Thoracic aorta (tissue), 2 donors: Measurements from ENCODE around the gene FMNL3. TPM values are rescaled to one million over a fixed set of nuclear protein-coding genes. Genes with fewer than 3 reads are reported as not detected.

ENCODE experiments used
- ATAC-seq: fragments of 150-250 bp; one replicate; pipeline ENCODE4 v1.8.0; 2017; ENCODE audit warnings: low read depth; ENCODE audit not compliant: insufficient number of reproducible peaks, low FRiP score
- DNase-seq: peaks from one replicate; pipeline ENCODE4 v3.0.0-alpha.2; 2020; ENCODE audit warnings: low spot score
- H3K27ac ChIP-seq, 2 donors: fragments of 200-600 bp; sonication (generic); 1 replicate in 1 of 2; 2 replicates in 1 of 2; pipeline ENCODE4 v1.5.1; 2016; ENCODE audit warnings: mild to moderate bottlenecking in 2 of 2, moderate library complexity in 2 of 2
- H3K27me3 ChIP-seq: fragments of 200-600 bp; sonication (generic); replicated peaks from 2 replicates; pipeline ENCODE4 v1.6.0; 2016; ENCODE audit warnings: mild to moderate bottlenecking; ENCODE audit not compliant: insufficient read depth
- H3K36me3 ChIP-seq: fragments of 200-600 bp; sonication (generic); one replicate; pipeline ENCODE4 v1.5.1; 2016
- H3K4me1 ChIP-seq, 2 donors: fragments of 200-600 bp; sonication (generic); 1 replicate in 1 of 2; 2 replicates in 1 of 2; pipeline versions ENCODE4 v1.5.1 to v1.6.0; 2016; ENCODE audit warnings: low read depth in 2 of 2, mild to moderate bottlenecking in 1 of 2; ENCODE audit not compliant: control insufficient read depth in 1 of 2
- H3K4me3 ChIP-seq: fragments of 200-600 bp; sonication (generic); 2 replicates; pipeline ENCODE4 v1.5.1; 2016; ENCODE audit warnings: mild to moderate bottlenecking
- H3K9me3 ChIP-seq: fragments of 200-600 bp; sonication (generic); 2 replicates; pipeline ENCODE4 v1.5.1; 2016
- CTCF ChIP-seq: fragments of 200-600 bp; sonication (generic); IDR thresholded peaks from one replicate; pipeline ENCODE4 v1.5.1; 2019; ENCODE audit warnings: antibody characterized with exemption
- total RNA-seq, 2 donors: library from RNA; depleted of rRNA; stranded (reverse); fragments of >200 nt; gene quantifications; one replicate each; pipeline versions ENCODE4 v1.1.0 to v1.2.3, GENCODE V29; 2016

FMNL3 gene
- total RNA-seq, 2 donors from 2014 or later: 26.7 to 37.4 TPM

GRCh38 chr12:49588281-49588680, 118.9 kb downstream of the FMNL3 start:
- H3K4me3 ChIP-seq: no peak overlapping the region
- H3K36me3 ChIP-seq: no peaks in the 10 kb centered on the region
- H3K27ac ChIP-seq: no peak overlapping the region
- DNase-seq: no peak
- no peaks in the 10 kb centered on the region for H3K9me3 ChIP-seq
- no peaks in the 10 kb centered on the region for H3K4me1 ChIP-seq
- no peak for TF ChIP-seq CTCF
- ATAC-seq: no peak
- no peaks in the 10 kb centered on the region for H3K27me3 ChIP-seq

GRCh38 chr12:49587174-49587908, 119.9 kb downstream of the FMNL3 start:
- ATAC-seq (no peak), DNase-seq (no peak)
- TF ChIP-seq CTCF: no peak
- Histone ChIP-seq H3K4me3 (no peak overlapping the region), H3K27me3 (no peaks in the 10 kb centered on the region), H3K4me1 (peaks cover 0 to 3% of the 10 kb centered on the region in 2 donors), H3K27ac (no peak overlapping the region), H3K36me3 (no peaks in the 10 kb centered on the region), H3K9me3 (no peaks in the 10 kb centered on the region)

Other genes with a start within 250 kb of the FMNL3 start
- gene KCNH3, start 168.4 kb downstream of the FMNL3 start, total RNA-seq: under 1 TPM; 0.35 to 0.95 TPM
- 10 to 100 TPM; 46.6 TPM for gene MCRS1, start 139.3 kb downstream of the FMNL3 start, total RNA-seq
- under 1 TPM; 0.42 to 0.54 TPM for gene FAM186B, start 101.8 kb downstream of the FMNL3 start, total RNA-seq
- gene PRPF40B, start 83.8 kb downstream of the FMNL3 start, total RNA-seq: 10 to 100 TPM; 21.9 to 31.4 TPM
- 100 to 1,000 TPM; 232 to 244 TPM for gene TMBIM6, start 34.2 kb upstream of the FMNL3 start, total RNA-seq
- 10 to 100 TPM; 34.9 to 38.0 TPM for gene NCKAP5L, start 121.0 kb upstream of the FMNL3 start, total RNA-seq
- 1 to 10 TPM; 1.6 to 2.7 TPM for gene BCDIN3D, start 135.7 kb upstream of the FMNL3 start, total RNA-seq
- 1 to 10 TPM; 2.8 TPM for gene FAIM2, start 196.5 kb upstream of the FMNL3 start, total RNA-seq
- 1 to 10 TPM in 1 of 2 donors, not detected in 1; 3.0 TPM for gene AQP2, start 243.3 kb upstream of the FMNL3 start, total RNA-seq